Esophagus squamous epithelium (tissue), 4 donors: ENCODE data around the gene ELOVL6.

ENCODE experiments used
- CTCF ChIP-seq, 6 experiments: fragments of 450-650 bp in 4 of 6; fragments of 200-600 bp in 2 of 6; sonication (generic) in 2 of 6; IDR thresholded peaks; one replicate each; pipeline ENCODE4 v1.5.1; 2016 to 2019; ENCODE audit warnings: antibody characterized with exemption in 6 of 6, mild to moderate bottlenecking in 4 of 6, moderate library complexity in 4 of 6
- POLR2A ChIP-seq, 4 donors: fragments of 450-650 bp; IDR thresholded peaks; one replicate each; pipeline ENCODE4 v1.6.1; 2017; ENCODE audit warnings: antibody characterized with exemption in 4 of 4, mild to moderate bottlenecking in 4 of 4, moderate library complexity in 3 of 4

GRCh38 chr4:110064934-110065333, 133.5 kb downstream of the ELOVL6 start:
- TF ChIP-seq CTCF (IDR thresholded peaks at IDR 0.05) (no peak), POLR2A (IDR thresholded peaks at IDR 0.05) (no peak)
